ENCODE measurements around the gene SFMBT1. TPM values are rescaled to one million over a fixed set of nuclear protein-coding genes. Genes with fewer than 3 reads are reported as not detected.

SFMBT1 gene
- total and polyA plus RNA-seq, 9 of the 15 experiments (the other 6 are each of a cell fraction or from before 2014, with no cell fraction given): 0.76 to 6.6 (median 3.6) TPM

- no peak for TF ChIP-seq HINFP (tag; conservative IDR thresholded peaks at IDR 0.05; ENCODE audit: low read depth)
- no peak for TF ChIP-seq JUND (IDR thresholded peaks at IDR 0.05; ENCODE audit: borderline replicate concordance, low read depth, low read length)
- TF ChIP-seq JUND (tag; IDR thresholded peaks at IDR 0.05; ENCODE audit: borderline replicate concordance, low read depth, low read length): 0 out of 3 replicates have a peak, but pooled peaks have one; percentile 8
- TF ChIP-seq OTX1 (CRISPR knock-in tag; IDR thresholded peaks at IDR 0.05): no peak
- TF ChIP-seq REST (IDR thresholded peaks at IDR 0.05; ENCODE audit: borderline replicate concordance): peak; percentile 46; the same call in 1 of the 2 replicates
- TF ChIP-seq REST (CRISPR knock-in tag; IDR thresholded peaks at IDR 0.05; ENCODE audit: low read depth): no peak
- no peak for TF ChIP-seq RNF2 (IDR thresholded peaks at IDR 0.05)
- no peak for TF ChIP-seq ZBTB2 (IDR thresholded peaks at IDR 0.05)
- no peak for TF ChIP-seq HDAC3 (IDR thresholded peaks at IDR 0.05; ENCODE audit: borderline replicate concordance, partially characterized antibody)
- TF ChIP-seq FOXA1 (IDR thresholded peaks at IDR 0.05; ENCODE audit: borderline replicate concordance): no peak
- TF ChIP-seq ARNT (IDR thresholded peaks at IDR 0.05): no peak
- no peak for TF ChIP-seq ZNF589 (CRISPR knock-in tag; IDR thresholded peaks at IDR 0.05; ENCODE audit: low read depth)
- peak; percentile 35; the same call in 1 of the 2 replicates for TF ChIP-seq SMC3 (conservative IDR thresholded peaks at IDR 0.05; ENCODE audit: insufficient read depth, low read depth, low read length)
- no peak for TF ChIP-seq RBM22 (IDR thresholded peaks at IDR 0.05; ENCODE audit: low read depth, low read length, poor library complexity, severe bottlenecking)
- TF ChIP-seq FOXK2 (conservative IDR thresholded peaks at IDR 0.05 in 1 of 2, IDR thresholded peaks at IDR 0.05 in 1 of 2; ENCODE audit: low read depth in 2 of 2): no peak
Measured at GRCh38 chr3:52934630-52935530, 111.0 kb downstream of the SFMBT1 start (continued).

Data from K562 (cell line).